Activated CD8-positive, alpha-beta T cell treated with anti-CD3 and anti-CD28 coated beads for 36 hours (primary cell): ENCODE data around the gene SF3A1. TPM values are rescaled to one million over a fixed set of nuclear protein-coding genes. Genes with fewer than 3 reads are reported as not detected.

Source experiments
- ATAC-seq: fragments of 200-7000 bp; cut with Tn5 transposase; one replicate; pipeline ENCODE4 v1.10.0; 2021; ENCODE audit warnings: mild to moderate bottlenecking, moderate library complexity
- CTCF ChIA-PET: fragments of 350-600 bp; sonication (Branson Sonifier 250); formaldehyde crosslinking; loops from one replicate; lab custom pipeline; 2021; ENCODE audit warnings: antibody characterized with exemption; lab: Charles Lee
- POLR2A ChIA-PET: fragments of 350-600 bp; sonication (Branson Sonifier 250); formaldehyde crosslinking; loops from one replicate; lab custom pipeline; 2021; ENCODE audit warnings: antibody characterized with exemption; lab: Charles Lee
- DNase-seq: peaks from one replicate; pipeline ENCODE4 v3.0.0-alpha.2; 2020
- H3K27ac Mint-ChIP-seq: one replicate; pipeline ENCODE4 v1.8.0; 2021; ENCODE audit warnings: mild to moderate bottlenecking, mixed read lengths
- H3K27me3 Mint-ChIP-seq: one replicate; pipeline ENCODE4 v1.8.0; 2021; ENCODE audit warnings: mixed read lengths
- H3K36me3 Mint-ChIP-seq: one replicate; pipeline ENCODE4 v1.8.0; 2021; ENCODE audit warnings: low read depth, mixed read lengths
- H3K4me1 Mint-ChIP-seq: one replicate; pipeline ENCODE4 v1.8.0; 2021; ENCODE audit warnings: low read depth, mixed read lengths
- H3K4me3 Mint-ChIP-seq: one replicate; pipeline ENCODE4 v1.8.0; 2021; ENCODE audit warnings: mild to moderate bottlenecking, moderate library complexity, mixed read lengths
- H3K9me3 Mint-ChIP-seq: one replicate; pipeline ENCODE4 v1.8.0; 2021; ENCODE audit warnings: mixed read lengths
- intact Hi-C: fragments of 100-400 bp; cut with micrococcal nuclease; formaldehyde crosslinking; loops from one replicate; pipeline ENCODE4 v1.10.0; 2022
- total RNA-seq, 2 experiments: library from RNA; stranded (reverse); gene quantifications; one replicate each; pipeline ENCODE4 v1.2.3, GENCODE V29; 2021
- TF ChIP-seq, protein P1 (sequence below): fragments of 200-600 bp; IDR thresholded peaks from one replicate; pipeline ENCODE4 v1.8.0; 2022; ENCODE audit warnings: antibody characterized with exemption, mild to moderate bottlenecking

Gene SF3A1
- total RNA-seq, 2 experiments from 2014 or later = 252 to 262 TPM

GRCh38 chr22:30337461-30337778 lies 19.3 kb downstream of the SF3A1 start:
- H3K36me3 Mint-ChIP-seq = peaks cover 75% of the 10 kb centered on the region
- ChIA-PET POLR2A (interaction anchor here (1.2 kb wide), 1 partner anchor 17 kb away, joined by 3 read pairs; no protein-coding TSS in a partner anchor), CTCF (interaction anchor here (1.5 to 3.9 kb wide), 2 partner anchors 34 to 49 kb away, joined by 3 to 10 read pairs; no protein-coding TSS in a partner anchor)
- no peaks in the 10 kb centered on the region for H3K9me3 Mint-ChIP-seq
- H3K27me3 Mint-ChIP-seq = no peaks in the 10 kb centered on the region
- H3K4me3 Mint-ChIP-seq = no peak overlapping the region
- no peak overlapping the region for H3K27ac Mint-ChIP-seq
- no peak for ATAC-seq
- intact Hi-C loops = no loop called here
- TF ChIP-seq, protein P1, sequence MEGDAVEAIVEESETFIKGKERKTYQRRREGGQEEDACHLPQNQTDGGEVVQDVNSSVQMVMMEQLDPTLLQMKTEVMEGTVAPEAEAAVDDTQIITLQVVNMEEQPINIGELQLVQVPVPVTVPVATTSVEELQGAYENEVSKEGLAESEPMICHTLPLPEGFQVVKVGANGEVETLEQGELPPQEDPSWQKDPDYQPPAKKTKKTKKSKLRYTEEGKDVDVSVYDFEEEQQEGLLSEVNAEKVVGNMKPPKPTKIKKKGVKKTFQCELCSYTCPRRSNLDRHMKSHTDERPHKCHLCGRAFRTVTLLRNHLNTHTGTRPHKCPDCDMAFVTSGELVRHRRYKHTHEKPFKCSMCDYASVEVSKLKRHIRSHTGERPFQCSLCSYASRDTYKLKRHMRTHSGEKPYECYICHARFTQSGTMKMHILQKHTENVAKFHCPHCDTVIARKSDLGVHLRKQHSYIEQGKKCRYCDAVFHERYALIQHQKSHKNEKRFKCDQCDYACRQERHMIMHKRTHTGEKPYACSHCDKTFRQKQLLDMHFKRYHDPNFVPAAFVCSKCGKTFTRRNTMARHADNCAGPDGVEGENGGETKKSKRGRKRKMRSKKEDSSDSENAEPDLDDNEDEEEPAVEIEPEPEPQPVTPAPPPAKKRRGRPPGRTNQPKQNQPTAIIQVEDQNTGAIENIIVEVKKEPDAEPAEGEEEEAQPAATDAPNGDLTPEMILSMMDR = no peak
- peaks cover 27% of the 10 kb centered on the region for H3K4me1 Mint-ChIP-seq
- no peak for DNase-seq

DNA sequence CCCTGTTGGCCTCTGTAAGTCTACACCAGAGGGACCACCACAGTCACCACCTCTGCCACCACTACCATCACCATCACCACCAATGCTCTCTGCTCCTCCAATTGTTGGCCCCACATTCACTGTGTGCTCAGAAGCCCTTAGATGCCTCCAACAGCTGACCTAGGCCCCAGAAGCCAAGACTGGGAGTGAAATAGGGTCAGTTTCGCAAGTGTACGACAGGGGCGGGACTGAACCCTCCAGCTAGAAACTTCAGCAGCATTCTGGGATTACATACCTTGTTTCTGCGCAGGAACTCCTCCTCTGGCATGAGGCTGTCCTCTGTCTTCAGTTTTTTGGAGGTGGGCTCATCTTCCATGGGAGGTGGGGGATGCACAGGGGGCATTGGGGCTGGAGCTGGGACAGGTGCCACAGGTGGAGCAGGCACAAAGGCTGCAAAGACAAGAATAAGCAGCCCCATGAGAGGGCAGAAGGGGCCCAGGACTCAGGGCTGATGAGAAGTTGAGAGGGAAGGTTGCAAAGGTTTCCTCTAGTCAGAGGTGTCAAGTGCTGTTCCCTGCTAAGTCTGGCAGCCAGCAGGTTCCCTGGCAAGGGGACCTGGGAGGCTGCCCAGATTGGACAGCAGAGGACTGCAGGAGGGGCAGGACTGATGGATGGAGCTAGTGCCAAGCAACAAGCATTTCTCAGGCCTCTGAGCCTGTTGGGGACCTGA lies 19.8 kb downstream of the SF3A1 start:
- no peaks in the 10 kb centered on the region for H3K9me3 Mint-ChIP-seq
- no peaks in the 10 kb centered on the region for H3K27me3 Mint-ChIP-seq
- peak overlapping the region; percentile 15 for H3K27ac Mint-ChIP-seq
- DNase-seq (no peak), ATAC-seq (no peak)
- no peak overlapping the region for H3K4me3 Mint-ChIP-seq
- POLR2A ChIA-PET = interaction anchor here (0.9 to 1.2 kb wide), 3 partner anchors 9 to 20 kb away, joined by 3 read pairs; partner anchors contain the start of genes CCDC157 and SF3A1
- TF ChIP-seq, protein P1 = no peak
- CTCF ChIA-PET = interaction anchor here (1.2 to 2.2 kb wide), 3 partner anchors 12 to 49 kb away, joined by 3 to 13 read pairs (median 3); no protein-coding TSS in a partner anchor
- intact Hi-C loops = no loop called here
- H3K36me3 Mint-ChIP-seq = peaks cover 70% of the 10 kb centered on the region
- peaks cover 27% of the 10 kb centered on the region for H3K4me1 Mint-ChIP-seq

DNA sequence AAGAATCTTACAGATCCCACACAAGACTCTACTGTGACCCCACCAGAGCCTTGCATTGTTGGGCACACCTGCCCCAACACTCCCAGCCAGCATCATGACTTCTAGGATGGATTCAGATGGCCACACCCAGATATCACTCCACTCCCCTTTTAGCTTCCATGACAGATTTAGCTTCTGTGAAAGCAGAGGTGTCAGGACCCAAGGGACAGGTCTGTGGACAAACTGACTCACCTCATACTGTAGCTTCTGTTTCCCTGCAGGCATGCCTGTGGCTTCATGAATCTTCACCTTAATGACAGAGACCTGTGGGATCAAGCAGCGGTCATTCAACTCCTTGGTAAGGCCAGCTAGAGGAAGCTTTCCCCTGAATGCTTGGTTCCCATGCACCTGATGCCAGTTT lies 21.5 kb downstream of the SF3A1 start:
- ChIA-PET POLR2A (interaction anchor here (0.9 to 1.9 kb wide), 6 partner anchors 9 to 57 kb away, joined by 3 to 7 read pairs (median 4); partner anchors contain the start of gene CASTOR1), CTCF (interaction anchor here (0.9 to 2.2 kb wide), 6 partner anchors 14 to 57 kb away, joined by 3 to 13 read pairs (median 4); partner anchors contain the start of gene SF3A1)
- no peaks in the 10 kb centered on the region for H3K9me3 Mint-ChIP-seq
- ATAC-seq (no peak), DNase-seq (no peak)
- intact Hi-C loops = no loop called here
- peaks cover 27% of the 10 kb centered on the region for H3K4me1 Mint-ChIP-seq
- peaks cover 69% of the 10 kb centered on the region for H3K36me3 Mint-ChIP-seq
- peak overlapping the region; percentile 76 for H3K27ac Mint-ChIP-seq
- no peaks in the 10 kb centered on the region for H3K27me3 Mint-ChIP-seq
- H3K4me3 Mint-ChIP-seq = no peak overlapping the region
- TF ChIP-seq, protein P1 = no peak

DNA sequence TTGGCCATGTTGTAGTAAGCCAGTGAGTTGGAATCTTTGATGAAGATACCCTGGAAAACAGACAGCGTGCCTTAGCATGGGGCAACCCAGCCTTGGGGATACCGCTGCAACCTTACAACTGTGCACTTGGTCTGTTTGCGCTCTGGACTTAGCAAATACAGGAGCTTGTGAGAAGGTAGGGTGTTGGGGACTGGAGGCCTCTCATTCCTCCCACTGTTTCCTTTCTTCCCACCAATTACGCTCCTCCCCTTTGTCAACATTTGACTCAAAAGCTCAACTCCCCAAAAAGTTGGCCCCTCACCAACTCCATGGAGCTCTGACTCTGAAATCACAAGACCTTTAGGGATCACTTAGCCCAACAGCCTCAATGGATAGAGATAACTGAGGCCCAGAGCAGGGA lies 22.0 kb downstream of the SF3A1 start:
- Mint-ChIP-seq H3K27me3 (no peaks in the 10 kb centered on the region), H3K36me3 (peaks cover 68% of the 10 kb centered on the region), H3K4me3 (no peak overlapping the region), H3K27ac (peak overlapping the region; percentile 76), H3K9me3 (no peaks in the 10 kb centered on the region), H3K4me1 (peaks cover 27% of the 10 kb centered on the region)
- no peak for ATAC-seq
- no peak for DNase-seq
- intact Hi-C loops = no loop called here
- POLR2A ChIA-PET = interaction anchor here (0.9 to 1.9 kb wide), 5 partner anchors 9 to 45 kb away, joined by 3 to 7 read pairs (median 5); partner anchors contain the start of gene CASTOR1
- TF ChIP-seq, protein P1 = no peak
- CTCF ChIA-PET = interaction anchor here (1.1 to 2.2 kb wide), 3 partner anchors 22 to 54 kb away, joined by 3 to 13 read pairs (median 4); partner anchors contain the start of gene SF3A1

DNA sequence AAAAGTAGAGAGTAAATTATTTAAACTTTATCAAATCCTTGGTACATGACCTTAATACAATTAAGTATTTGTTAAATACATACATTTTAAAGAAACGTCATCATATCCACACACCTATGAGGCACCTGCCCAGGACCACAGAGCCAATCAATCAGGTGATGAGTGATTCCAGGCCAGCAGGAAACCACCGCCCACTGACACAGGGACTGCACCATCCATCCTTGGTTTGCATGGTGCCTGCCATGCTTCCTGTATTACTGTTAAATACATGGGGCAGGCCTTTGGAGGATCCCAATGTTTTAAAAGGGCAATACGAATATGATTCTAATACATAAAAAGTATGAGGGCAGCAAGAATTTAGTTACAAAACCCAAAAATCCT lies 23.0 kb downstream of the SF3A1 start:
- H3K27me3 Mint-ChIP-seq = no peaks in the 10 kb centered on the region
- intact Hi-C loops = no loop called here
- H3K9me3 Mint-ChIP-seq = no peaks in the 10 kb centered on the region
- H3K4me1 Mint-ChIP-seq = peaks cover 27% of the 10 kb centered on the region
- TF ChIP-seq, protein P1 = no peak
- H3K36me3 Mint-ChIP-seq = peaks cover 64% of the 10 kb centered on the region
- H3K4me3 Mint-ChIP-seq = no peak overlapping the region
- ATAC-seq (peak; percentile 50), DNase-seq (peak; percentile 41)
- CTCF ChIA-PET = no interaction called here
- H3K27ac Mint-ChIP-seq = peak overlapping the region; percentile 70
- POLR2A ChIA-PET = interaction anchor here (1.6 kb wide), 1 partner anchor 43 kb away, joined by 4 read pairs; no protein-coding TSS in a partner anchor
